HG03439 (cell line): ENCODE data around the gene PIP4K2B.
"Not testable (repeated sequence)": the region's sequence is repeated elsewhere in the genome, so short reads cannot be mapped to it uniquely, and the experiment has no call there.

ENCODE experiments used
- ATAC-seq: cut with Tn5 transposase; IDR thresholded peaks from one replicate; pipeline ENCODE4 v1.9.1; 2021; ENCODE audit warnings: mild to moderate bottlenecking, moderate library complexity; ENCODE audit not compliant: unreplicated experiment

The PIP4K2B gene

DNA sequence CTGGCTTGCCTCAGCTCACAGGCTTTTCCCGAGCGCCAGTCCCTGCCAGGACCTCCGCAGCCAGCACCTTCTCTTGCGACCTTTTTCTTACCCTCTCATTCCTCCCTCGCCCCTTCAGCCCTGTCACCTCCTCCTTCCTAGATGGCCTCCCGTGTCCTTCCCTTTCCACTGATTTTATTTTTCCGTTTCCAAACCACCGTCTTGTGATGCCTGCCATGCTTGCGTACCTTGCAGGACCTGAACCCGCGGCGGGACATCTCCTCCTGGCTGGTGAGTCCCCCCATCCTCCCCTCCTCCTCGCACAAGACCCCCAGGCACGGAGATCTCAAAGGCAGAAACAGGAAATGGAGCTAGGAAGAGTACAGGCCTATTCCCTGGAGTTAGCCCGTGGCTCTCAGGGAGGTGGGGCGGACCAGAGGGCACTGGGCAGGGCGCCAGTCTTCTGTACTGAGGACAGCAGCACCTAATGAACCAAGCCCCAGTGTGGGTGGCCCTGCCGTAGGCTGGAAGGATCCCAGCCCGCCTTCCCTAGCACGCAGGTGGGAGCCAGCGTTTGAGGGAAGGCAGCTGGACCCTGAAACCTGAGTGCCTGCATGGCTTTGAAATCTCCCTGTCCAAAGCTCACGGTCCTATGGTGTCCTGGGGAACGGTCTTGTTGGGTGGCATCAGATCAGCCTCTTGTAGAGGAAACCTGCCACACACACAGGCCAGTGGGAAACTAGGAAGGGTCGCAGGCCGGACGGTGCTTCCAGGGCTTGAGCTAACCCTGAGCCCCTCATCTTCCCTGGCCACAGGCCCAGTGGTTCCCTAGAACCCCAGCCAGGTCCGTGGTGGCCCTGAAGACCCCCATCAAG, 68.6 kb downstream of the PIP4K2B start:
- no peak for ATAC-seq

DNA sequence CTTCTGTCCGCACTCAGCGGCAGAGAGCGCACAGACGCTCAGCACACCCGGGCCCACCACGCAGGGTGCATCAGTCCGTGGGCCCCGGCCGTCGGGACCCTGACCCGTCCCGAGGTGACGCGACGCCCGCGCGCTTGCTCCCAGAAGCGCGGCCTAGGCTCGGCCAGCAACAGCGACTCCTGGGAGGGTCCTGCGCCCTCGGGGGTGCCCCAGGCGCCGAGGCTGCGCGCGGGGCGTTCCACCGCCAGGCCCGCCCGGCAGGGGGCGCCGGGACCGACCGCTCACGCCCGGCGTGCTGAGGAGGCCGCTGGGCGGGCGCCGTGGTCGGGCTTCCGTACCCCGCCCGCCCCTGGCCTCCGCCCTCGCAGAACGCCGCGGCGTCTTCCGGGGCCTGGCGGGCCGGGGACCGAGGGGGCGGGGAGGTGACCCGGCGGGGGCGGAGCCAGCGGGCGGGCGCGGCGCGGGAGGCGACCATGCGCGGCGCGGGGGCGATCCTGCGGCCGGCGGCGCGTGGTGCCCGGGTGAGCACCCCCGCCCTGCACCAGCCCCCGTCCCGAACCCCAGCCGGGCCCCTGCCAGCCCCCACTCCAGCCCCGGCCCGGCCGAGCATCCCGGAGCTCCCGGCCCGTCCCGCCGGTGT, 69.3 kb downstream of the PIP4K2B start, which contains the start of gene CISD3:
Gene CISD3, plus strand, starts transcription at position 456 of the 640 bp plus-strand sequence. Its CDS starts 18 bp downstream, at position 474.
- peak; percentile 66 for ATAC-seq

DNA sequence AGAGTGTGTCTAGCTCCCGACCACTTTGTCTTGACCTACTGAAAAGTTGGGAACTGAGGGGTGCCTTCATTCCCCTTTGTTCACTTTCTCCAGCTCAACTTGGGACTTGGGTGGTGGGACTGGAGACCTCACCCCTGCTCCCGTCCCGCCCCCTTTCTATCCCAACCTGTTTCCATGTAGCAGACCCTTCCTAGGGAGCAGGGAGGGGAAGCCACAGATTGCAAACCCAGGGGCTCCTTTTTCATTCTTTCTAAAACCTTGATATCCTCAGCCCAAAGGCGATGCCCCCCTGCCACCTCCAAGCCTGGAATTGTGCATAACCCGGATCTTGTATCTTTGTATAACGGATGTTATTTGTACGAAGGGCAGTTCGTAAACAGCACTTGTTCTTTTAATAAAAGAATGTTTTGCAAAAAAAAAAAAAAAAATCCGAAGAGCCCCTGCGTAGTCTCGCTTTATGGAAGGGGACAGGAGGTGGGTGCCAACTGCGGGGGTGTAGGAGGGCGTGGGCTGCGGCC, 69.9 kb downstream of the PIP4K2B start:
- ATAC-seq = no peak

DNA sequence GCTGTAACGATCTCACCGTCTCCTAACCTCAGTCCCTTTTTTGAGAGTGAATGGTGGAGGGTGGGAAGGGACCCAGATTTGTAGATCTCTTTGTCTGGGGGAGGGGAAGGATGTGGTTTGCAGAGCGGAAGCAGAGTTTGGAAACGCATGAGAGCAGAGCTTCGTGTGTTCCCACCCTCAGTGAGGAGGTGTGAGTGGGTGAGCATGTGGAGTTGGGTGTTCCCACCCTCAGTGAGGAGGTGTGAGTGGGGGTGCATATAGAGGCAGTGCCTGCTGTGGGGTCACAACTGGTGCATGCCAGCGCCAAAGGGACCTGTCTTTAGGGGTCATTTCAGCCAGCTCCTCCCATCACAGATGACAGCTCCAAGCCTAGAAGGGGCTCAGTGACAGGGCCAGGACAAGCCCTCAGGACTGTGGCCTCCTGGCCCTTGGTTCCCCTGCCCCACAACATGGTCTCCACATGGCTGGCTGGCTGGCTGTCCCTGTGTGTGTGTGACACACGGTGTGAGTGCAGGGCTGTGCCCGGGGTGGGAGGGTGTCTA, 71.0 kb downstream of the PIP4K2B start:
- no peak for ATAC-seq

DNA sequence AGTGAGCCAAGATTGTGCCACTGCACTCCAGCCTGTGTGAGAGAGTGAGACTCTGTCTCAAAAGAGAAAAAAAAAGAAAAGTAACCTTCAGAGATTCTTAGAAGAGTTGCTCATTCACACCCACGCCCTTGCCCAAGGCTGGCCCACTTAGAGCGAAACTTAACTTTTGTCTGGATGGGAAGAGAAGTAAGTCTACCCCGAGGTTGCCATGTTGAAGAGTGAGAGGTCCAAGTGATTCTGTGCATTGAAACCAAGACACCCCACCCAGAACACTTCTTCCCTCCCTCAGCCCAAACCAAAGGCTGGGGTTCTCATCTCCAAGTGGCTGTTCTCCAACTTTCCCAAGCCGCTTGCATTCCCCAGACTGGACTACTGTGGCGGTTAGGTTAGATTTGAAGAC, 71.6 kb downstream of the PIP4K2B start:
- no peak for ATAC-seq

DNA sequence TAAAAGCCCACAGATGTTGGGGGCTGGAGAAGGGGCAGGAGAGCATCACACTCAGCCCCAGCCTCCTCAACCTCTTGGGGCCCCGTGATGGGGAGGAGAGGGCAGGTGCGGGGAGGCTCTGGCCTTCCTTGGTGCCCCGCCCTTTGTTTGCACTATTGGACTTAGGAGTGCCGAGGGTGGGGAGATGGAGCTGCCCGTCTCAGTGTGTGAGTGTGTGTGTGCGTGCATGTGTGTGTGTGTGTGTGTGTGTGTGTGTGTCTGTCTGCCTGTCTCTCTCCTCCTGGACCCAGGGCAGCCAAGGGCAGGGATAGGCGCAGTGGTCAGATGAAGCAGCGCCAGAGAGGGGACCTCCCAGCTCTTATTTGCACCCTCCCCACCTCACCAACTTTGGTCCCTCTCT, 73.2 kb downstream of the PIP4K2B start:
- not testable (repeated sequence) for ATAC-seq

DNA sequence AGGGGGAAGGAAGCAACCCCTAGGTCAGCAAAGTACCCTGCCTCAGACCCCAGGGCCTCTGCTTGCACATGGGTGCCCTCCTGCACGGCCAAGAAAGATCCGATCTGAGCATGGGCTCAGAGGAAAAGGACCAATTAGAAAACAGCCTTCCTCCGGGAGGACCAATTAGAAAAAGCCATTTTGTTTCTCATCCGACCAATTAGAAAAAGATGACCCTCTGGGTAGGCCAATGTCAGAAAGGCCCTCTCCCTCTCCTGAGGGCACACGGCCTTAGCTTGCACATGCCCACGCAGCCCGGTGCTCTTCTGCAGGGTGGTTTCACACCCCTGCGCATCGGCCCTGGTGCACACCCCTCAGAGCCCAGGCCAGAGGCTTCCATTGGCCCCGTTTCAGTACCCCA, 74.3 kb downstream of the PIP4K2B start:
- no peak for ATAC-seq

DNA sequence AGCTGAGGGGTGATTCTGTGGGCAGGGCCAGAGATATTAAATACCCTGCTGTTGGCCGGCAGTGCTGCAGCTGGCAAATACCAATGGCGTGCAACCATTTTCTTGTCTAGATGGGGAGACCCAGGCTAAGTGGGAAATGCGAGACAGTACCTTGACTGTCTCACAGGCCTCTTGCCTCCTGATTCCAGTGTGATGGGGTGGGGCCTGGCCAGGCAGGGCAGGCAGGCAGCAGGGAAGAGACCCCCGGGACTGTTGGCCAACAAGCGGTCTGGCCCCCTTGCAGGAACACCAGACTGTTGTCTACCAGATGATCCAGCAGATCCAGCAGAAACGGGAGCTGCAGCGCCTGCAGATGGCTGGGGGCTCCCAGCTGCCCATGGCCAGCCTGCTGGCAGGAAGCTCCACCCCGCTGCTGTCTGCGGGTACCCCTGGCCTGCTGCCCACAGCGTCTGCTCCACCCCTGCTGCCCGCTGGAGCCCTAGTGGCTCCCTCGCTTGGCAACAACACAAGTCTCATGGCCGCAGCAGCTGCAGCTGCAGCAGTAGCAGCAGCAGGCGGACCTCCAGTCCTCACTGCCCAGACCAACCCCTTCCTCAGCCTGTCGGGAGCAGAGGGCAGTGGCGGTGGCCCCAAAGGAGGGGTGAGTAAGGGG, 74.9 kb downstream of the PIP4K2B start:
- no peak for ATAC-seq

DNA sequence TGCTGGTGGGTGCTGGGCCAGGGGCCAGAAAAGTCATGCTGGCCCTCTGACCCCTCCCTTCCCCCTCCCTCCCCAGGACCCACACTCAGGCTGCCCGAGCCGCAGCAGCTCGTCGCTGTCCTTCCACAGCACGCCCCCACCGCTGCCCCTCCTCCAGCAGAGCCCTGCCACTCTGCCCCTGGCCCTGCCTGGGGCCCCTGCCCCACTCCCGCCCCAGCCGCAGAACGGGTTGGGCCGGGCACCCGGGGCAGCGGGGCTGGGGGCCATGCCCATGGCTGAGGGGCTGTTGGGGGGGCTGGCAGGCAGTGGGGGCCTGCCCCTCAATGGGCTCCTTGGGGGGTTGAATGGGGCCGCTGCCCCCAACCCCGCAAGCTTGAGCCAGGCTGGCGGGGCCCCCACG, 77.6 kb downstream of the PIP4K2B start:
- ATAC-seq = no peak

DNA sequence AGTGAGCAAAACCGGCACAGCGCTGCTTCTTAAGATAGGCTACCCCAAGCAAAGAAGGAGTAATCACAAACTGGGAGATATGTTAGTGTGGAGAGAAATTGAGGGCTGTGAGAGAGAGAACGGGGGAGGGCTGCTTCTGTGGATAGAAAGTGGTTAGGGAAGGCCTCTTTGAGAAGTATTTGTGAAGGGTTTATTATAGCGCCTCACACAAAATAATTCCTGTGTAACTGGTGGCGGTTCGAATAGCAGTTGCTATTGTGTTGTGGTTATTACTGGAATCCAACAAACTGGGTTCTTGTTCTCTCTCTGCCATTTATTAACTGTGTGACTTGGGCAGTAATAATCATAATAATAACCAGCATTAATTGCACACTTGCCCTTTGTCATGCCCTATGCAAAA, 78.4 kb downstream of the PIP4K2B start:
- ATAC-seq = no peak

DNA sequence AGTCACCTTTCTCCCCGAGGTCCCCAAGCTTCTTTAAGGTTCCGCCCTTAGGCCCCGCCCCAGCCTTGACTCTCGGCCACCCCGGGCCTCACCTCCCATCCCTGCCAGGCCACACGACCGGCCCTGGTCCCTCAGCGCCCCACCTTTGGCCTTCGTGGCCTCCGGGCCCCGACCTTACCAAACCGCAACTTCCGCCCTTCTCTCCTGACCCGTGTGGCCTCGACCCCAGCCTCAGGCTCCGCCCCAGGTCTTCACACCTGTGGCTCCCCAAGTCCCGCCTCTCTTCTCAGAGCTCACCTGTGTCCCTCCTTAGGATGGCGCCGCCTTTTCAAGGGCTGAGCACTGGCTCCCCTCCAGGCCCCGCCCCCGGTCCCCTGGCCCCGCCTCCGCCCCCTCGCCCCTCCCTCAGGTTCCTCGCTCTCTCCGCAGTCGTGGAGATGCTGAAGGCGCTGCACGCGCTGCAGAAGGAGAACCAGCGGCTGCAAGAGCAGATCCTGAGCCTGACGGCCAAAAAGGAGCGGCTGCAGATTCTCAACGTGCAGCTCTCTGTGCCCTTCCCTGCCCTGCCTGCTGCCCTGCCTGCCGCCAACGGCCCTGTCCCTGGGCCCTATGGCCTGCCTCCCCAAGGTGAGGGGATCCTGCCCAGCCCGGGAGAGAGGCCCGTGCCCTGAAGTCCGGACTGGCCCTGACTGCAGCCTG, 79.3 kb downstream of the PIP4K2B start:
- ATAC-seq = no peak

DNA sequence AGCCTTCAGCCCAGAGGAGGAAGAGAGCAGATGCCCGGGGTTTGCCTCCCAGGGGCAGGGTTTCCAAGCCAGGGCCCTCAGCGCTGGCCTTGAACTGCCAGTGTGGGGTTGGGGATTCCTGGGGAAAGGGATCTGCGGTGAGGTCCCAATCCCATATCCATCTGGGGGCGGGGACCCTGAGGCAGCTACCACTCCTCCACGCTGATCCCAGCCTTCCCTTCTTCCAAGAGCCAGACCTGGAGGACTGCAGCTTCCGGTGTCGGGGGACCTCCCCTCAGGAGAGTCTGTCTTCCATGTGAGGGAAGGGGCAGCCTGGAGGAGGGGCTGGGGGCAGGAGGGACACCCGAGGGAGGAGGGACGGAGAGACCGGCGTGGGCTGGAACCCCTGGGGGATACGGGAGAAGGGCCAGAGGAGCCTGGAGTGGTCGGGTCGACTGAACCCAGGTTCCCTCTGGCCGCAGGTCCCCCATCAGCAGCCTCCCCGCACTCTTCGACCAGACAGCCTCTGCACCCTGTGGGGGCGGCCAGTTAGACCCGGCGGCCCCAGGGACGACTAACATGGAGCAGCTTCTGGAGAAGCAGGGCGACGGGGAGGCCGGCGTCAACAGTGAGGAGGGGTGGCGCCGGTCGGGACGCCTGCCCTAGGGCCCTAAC, 79.9 kb downstream of the PIP4K2B start:
- ATAC-seq = no peak

DNA sequence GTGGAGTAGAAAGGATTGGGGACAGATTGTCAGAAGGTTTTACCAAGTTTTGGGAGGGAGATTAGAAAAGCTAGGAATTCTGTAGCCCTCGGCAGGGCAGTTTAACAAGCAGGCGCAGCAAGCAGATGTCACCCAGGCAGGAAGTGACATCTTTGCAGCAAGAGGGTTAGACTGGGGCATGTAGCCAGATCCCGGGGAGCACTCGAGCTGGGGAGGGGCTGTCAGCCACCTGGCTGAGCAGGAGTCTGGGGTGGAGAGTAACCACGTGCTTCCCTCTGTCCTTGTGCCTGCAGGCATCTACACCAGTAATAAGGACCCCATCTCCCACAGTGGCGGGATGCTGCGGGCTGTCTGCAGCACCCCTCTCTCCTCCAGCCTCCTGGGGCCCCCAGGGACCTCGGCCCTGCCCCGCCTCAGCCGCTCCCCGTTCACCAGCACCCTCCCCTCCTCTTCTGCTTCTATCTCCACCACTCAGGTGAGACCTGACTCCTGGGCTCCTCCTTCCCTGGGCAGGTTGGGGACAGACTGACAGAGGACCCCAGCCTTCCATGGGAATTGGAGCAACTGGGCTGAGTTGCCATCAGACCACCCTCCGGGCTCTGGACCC, 82.1 kb downstream of the PIP4K2B start:
- ATAC-seq = no peak

DNA sequence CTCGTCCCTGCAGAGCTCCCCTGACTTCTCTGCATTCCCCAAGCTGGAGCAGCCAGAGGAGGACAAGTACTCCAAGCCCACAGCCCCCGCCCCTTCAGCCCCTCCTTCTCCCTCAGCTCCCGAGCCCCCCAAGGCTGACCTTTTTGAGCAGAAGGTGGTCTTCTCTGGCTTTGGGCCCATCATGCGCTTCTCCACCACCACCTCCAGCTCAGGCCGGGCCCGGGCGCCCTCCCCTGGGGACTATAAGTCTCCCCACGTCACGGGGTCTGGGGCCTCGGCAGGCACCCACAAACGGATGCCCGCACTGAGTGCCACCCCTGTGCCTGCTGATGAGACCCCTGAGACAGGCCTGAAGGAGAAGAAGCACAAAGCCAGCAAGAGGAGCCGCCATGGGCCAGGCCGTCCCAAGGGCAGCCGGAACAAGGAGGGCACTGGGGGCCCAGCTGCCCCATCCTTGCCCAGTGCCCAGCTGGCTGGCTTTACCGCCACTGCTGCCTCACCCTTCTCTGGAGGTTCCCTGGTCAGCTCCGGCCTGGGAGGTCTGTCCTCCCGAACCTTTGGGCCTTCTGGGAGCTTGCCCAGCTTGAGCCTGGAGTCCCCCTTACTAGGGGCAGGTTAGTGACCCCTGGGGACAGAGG, 82.9 kb downstream of the PIP4K2B start:
- no peak for ATAC-seq
